Epithelial cell of proximal tubule (primary cell): ENCODE data around the gene CFAP58. TPM values are rescaled to one million over a fixed set of nuclear protein-coding genes. Genes with fewer than 3 reads are reported as not detected.

Experiments used
- DNase-seq: peaks from one replicate; pipeline ENCODE4 v3.0.0-alpha.2; 2011; ENCODE audit warnings: low read depth
- H3K4me3 ChIP-seq: 2 replicates; pipeline ENCODE4 v1.5.1; 2011; ENCODE audit warnings: low read depth, mild to moderate bottlenecking, low read length
- CTCF ChIP-seq: conservative IDR thresholded peaks from 2 replicates; pipeline ENCODE4 v1.5.1; 2012; ENCODE audit warnings: low read depth, mild to moderate bottlenecking, low read length
- total RNA-seq: library from RNA; depleted of rRNA; stranded (reverse); fragments of >200 nt; gene quantifications from 2 replicates; pipeline ENCODE4 v1.2.3, GENCODE V29; 2015

Gene CFAP58
- total RNA-seq, 1 donor from 2014 or later = 0.23 TPM

GRCh38 chr10:104309980-104310978 lies 43.4 kb upstream of the CFAP58 start:
- TF ChIP-seq CTCF = no peak
- no peak overlapping the region for H3K4me3 ChIP-seq
- no peak for DNase-seq

GRCh38 chr10:104311184-104311720 lies 42.4 kb upstream of the CFAP58 start:
- H3K4me3 ChIP-seq = no peak overlapping the region
- no peak for DNase-seq
- TF ChIP-seq CTCF = no peak

GRCh38 chr10:104314591-104315485 lies 38.8 kb upstream of the CFAP58 start:
- no peak for DNase-seq
- H3K4me3 ChIP-seq = no peak overlapping the region
- no peak for TF ChIP-seq CTCF

GRCh38 chr10:104315486-104315921 lies 38.1 kb upstream of the CFAP58 start:
- no peak for DNase-seq
- no peak overlapping the region for H3K4me3 ChIP-seq
- TF ChIP-seq CTCF = no peak

- no peak overlapping the region for H3K4me3 ChIP-seq
- no peak for DNase-seq
- no peak for TF ChIP-seq CTCF
Observed at GRCh38 chr10:104316321-104317099, 37.1 kb upstream of the CFAP58 start.

GRCh38 chr10:104317269-104317710 lies 36.3 kb upstream of the CFAP58 start:
- TF ChIP-seq CTCF = no peak
- H3K4me3 ChIP-seq = no peak overlapping the region
- no peak for DNase-seq
